Immature natural killer cell (primary cell): ENCODE measurements around the gene DIMT1. TPM values are rescaled to one million over a fixed set of nuclear protein-coding genes. Genes with fewer than 3 reads are reported as not detected.
A peak's percentile ranks its signal among the peaks of the same experiment; 100 is the strongest.

Experiments used
- DNase-seq, 3 donors: peaks; one replicate each; pipeline ENCODE4 v3.0.0; 2022; ENCODE audit warnings: mixed read lengths in 1 of 3
- H3K27ac Mint-ChIP-seq, 6 donors: one replicate each; pipeline ENCODE4 v1.8.0; 2020; ENCODE audit warnings: mixed read lengths in 6 of 6, mild to moderate bottlenecking in 5 of 6, inconsistent platforms in 4 of 6, moderate library complexity in 3 of 6
- H3K27me3 Mint-ChIP-seq, 3 donors: one replicate each; pipeline ENCODE4 v1.8.0; 2020 to 2021; ENCODE audit warnings: low read depth in 3 of 3, mild to moderate bottlenecking in 3 of 3, mixed read lengths in 3 of 3, moderate library complexity in 3 of 3, inconsistent platforms in 1 of 3
- H3K36me3 Mint-ChIP-seq, 3 donors: one replicate each; pipeline ENCODE4 v1.8.0; 2020; ENCODE audit warnings: mixed read lengths in 3 of 3, inconsistent platforms in 2 of 3, mild to moderate bottlenecking in 2 of 3
- H3K4me1 Mint-ChIP-seq, 2 donors: one replicate each; pipeline ENCODE4 v1.8.0; 2020; ENCODE audit warnings: inconsistent platforms in 2 of 2, mild to moderate bottlenecking in 2 of 2, mixed read lengths in 2 of 2, moderate library complexity in 1 of 2
- H3K4me3 Mint-ChIP-seq, 5 donors: one replicate each; pipeline ENCODE4 v1.8.0; 2020; ENCODE audit warnings: mild to moderate bottlenecking in 5 of 5, mixed read lengths in 5 of 5, inconsistent platforms in 3 of 5, moderate library complexity in 3 of 5
- H3K9me3 Mint-ChIP-seq, 6 donors: one replicate each; pipeline ENCODE4 v1.8.0; 2020; ENCODE audit warnings: mild to moderate bottlenecking in 6 of 6, mixed read lengths in 6 of 6, inconsistent platforms in 4 of 6, moderate library complexity in 3 of 6
- polyA plus RNA-seq, 3 donors: library from polyadenylated mRNA; unstranded; fragments of 300-500 nt; fragmentation: Illumina TruSeq; gene quantifications; one replicate each; pipeline ENCODE4 v1.2.3, GENCODE V29; 2021

The DIMT1 gene
- polyA plus RNA-seq, 3 donors from 2014 or later, result 22.3 to 27.0 (median 26.3) TPM

DNA sequence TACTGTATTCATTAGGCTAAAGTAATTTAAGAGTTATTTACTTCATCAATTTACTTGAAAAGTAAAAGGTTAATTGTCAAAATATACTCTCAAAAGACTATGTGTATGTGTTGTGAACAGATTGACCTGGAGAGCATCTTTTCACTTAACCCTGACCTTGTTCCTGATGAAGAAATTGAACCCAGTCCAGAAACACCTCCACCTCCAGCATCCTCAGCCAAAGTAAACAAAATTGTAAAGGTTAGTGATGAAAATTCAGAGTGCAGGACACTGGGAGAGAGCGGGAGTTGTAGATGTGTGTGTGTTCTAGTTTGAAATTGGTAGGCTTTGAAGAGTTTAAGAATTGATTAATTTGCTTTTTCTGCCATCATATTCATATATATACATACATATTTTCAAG lies 55.8 kb downstream of the DIMT1 start:
- Mint-ChIP-seq H3K4me3 (no peak overlapping the region), H3K36me3 (peaks cover 4 to 9% (median 9%) of the 10 kb centered on the region in 3 donors)

DNA sequence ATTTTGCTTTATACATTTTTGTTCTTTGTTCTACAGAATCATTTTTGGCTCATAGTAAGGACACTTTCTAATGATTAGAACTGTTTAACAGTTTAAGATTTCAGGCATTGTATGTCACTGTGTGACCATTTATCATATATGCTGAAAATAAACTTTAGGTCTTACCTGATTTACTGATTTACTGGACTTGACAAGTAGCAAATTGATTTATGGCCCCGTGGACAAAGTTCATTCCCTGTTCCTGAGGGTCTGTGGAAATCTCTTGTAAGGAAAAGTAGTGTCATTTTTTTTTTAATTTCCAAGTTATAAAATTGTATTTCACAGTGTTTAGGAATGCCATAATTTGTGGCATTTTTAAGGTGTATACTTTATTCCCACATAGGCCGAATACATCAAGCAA lies 57.0 kb downstream of the DIMT1 start:
- H3K27me3 Mint-ChIP-seq, result no peaks in the 10 kb centered on the region
- H3K9me3 Mint-ChIP-seq, result no peaks in the 10 kb centered on the region
- H3K36me3 Mint-ChIP-seq, result peaks cover 0 to 3% (median 3%) of the 10 kb centered on the region in 3 donors
- no peak overlapping the region for H3K4me3 Mint-ChIP-seq
- H3K4me1 Mint-ChIP-seq, result peaks cover 33 to 53% of the 10 kb centered on the region in 2 donors
- peak overlapping the region in 3 of 6 donors; percentile 7 to 62 (median 61) for H3K27ac Mint-ChIP-seq
- DNase-seq, result no peak

More for the DNA sequence above, 55.8 kb downstream of the DIMT1 start:
- DNase-seq, result no peak
- Mint-ChIP-seq H3K4me1 (peaks cover 23 to 41% of the 10 kb centered on the region in 2 donors), H3K27ac (peak overlapping the region in 5 of 6 donors; percentile 30 to 49 (median 42)), H3K27me3 (no peaks in the 10 kb centered on the region), H3K9me3 (no peaks in the 10 kb centered on the region)

DNA sequence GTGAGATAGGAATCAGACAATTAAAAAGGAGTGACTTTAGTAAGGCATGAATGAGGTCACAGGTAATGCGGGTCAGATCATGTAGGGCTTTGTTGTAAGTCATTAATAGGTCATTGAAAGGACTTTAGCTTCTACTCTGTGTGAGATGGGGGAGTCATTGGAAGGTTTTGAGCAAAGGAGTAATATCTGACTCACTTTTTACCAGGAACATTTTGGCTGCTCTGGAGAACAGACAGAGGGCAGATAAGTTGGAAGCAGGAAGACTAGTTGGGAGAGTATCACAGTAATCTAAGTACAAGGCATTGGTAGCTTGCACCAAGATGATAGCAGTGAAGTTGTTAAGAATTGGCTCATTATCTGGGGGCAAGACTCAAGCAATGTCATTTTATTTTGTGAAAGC lies 60.3 kb downstream of the DIMT1 start:
- Mint-ChIP-seq H3K36me3 (no peaks in the 10 kb centered on the region), H3K27me3 (no peaks in the 10 kb centered on the region), H3K4me3 (peak overlapping the region in 2 of 5 donors; percentile 15 to 67), H3K27ac (peak overlapping the region; percentile 5 to 80 (median 66)), H3K9me3 (no peaks in the 10 kb centered on the region), H3K4me1 (peaks cover 50 to 69% of the 10 kb centered on the region in 2 donors)
- DNase-seq, result no peak

DNA sequence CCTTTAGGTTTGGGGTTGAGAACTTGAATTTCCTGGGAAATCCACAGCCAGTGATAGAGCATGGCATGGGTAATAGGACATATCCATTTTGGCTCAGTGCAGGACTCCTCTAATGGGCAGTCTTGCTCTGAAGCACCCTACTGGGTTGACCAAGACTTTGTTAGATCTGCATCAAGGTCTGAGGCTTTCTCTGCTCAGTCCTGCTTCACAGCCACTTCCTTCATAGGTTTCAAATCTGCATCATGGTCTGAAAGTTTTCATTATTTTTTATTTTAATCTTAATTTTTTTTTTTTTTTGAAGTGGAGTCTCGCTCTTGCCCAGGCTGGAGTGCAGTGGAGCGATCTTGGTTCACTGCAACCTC lies 61.2 kb downstream of the DIMT1 start:
- Mint-ChIP-seq H3K27ac (peak overlapping the region; percentile 67 to 88 (median 81)), H3K36me3 (no peaks in the 10 kb centered on the region), H3K4me1 (peaks cover 49 to 73% of the 10 kb centered on the region in 2 donors), H3K4me3 (peak overlapping the region; percentile 58 to 82 (median 68)), H3K27me3 (no peaks in the 10 kb centered on the region), H3K9me3 (no peaks in the 10 kb centered on the region)
- no peak for DNase-seq

DNA sequence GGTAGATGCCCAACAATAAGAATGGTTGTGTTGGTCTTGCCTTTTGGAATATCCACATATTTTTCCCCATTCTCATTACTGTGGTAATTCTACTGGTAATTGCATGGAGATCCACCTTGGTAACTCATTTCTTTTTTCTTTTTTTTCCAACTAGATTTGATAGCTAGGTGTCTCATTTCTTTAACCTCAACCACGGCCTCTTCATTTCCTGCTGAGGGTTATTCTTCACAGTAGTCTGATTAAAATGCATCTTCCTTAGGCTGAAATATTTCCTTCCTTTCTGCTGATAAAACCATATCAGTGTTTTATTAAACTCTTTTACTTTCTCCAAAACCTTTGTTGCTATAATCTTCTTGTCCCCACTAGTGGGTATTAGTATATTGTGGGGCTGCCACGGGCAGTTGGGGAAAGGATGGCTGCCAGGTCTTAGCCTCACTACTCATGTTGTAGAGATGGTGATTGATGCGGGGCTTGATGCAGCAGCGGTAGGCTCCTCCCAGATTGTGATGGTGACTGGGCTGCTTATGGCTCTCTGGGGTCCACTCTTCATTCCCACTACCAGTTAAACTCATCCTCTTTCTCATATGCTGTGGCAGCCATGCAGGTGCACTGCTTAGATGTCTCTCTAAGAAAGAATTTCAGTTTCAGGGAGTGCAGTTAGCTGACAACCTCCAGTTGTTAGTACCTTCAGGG lies 61.8 kb downstream of the DIMT1 start:
- Mint-ChIP-seq H3K36me3 (no peaks in the 10 kb centered on the region), H3K27me3 (no peaks in the 10 kb centered on the region), H3K4me1 (peaks cover 49 to 68% of the 10 kb centered on the region in 2 donors), H3K4me3 (peak overlapping the region; percentile 58 to 82 (median 68)), H3K27ac (peak overlapping the region; percentile 72 to 88 (median 84)), H3K9me3 (no peaks in the 10 kb centered on the region)
- DNase-seq, result peak in 1 of 3 donors; percentile 13

DNA sequence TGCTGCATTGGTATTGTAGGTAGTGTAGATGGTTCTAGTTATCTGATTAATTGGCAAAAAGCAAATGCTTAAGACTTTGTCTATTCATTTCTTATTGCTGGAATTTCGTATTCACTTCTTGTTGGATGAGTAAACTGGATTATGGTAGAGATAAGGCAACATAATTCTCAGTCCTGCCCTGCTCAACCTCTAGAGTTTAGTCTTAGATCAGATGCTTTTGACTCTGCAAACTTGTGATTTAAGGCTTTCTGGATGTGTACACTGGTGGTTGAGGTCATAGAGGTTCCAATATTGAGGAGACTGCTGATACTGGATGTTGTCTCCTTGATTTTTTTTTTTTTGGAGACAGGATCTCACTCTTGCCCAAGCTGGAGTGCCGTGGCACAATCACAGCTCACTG lies 62.7 kb downstream of the DIMT1 start:
- H3K27ac Mint-ChIP-seq, result peak overlapping the region in 2 of 6 donors; percentile 33 to 72
- no peak for DNase-seq
- H3K4me3 Mint-ChIP-seq, result no peak overlapping the region

DNA sequence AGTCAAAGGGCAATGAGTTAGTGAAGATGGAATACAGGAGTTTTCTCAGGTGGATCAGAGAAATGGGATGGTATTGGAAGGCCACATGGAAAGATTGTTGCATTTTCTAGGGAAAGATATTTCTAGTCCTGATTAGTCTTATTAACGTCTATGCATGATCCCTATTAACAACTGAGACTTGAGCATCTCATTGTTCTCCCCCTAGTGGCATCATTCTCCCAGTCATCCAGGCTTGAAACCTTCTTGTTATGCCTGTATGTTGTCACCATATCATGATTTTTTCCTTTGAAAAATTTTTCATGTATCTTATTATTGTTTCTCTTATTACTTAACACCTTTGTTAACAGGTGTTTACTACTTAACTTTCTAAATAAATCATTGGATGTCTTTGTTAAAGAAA lies 63.3 kb downstream of the DIMT1 start:
- H3K36me3 Mint-ChIP-seq, result no peaks in the 10 kb centered on the region
- no peak overlapping the region for H3K4me3 Mint-ChIP-seq
- peak in 1 of 3 donors; percentile 31 for DNase-seq
- no peaks in the 10 kb centered on the region for H3K9me3 Mint-ChIP-seq
- peak overlapping the region in 1 of 6 donors; percentile 1 for H3K27ac Mint-ChIP-seq
- H3K4me1 Mint-ChIP-seq, result peaks cover 55 to 77% of the 10 kb centered on the region in 2 donors
- no peaks in the 10 kb centered on the region for H3K27me3 Mint-ChIP-seq

More for the DNA sequence above, 62.7 kb downstream of the DIMT1 start:
- Mint-ChIP-seq H3K27me3 (no peaks in the 10 kb centered on the region), H3K4me1 (peaks cover 53 to 72% of the 10 kb centered on the region in 2 donors), H3K36me3 (no peaks in the 10 kb centered on the region), H3K9me3 (no peaks in the 10 kb centered on the region)

Other genes starting within 250 kb of the DIMT1 start
- gene KIF2A, start 97.7 kb downstream of the DIMT1 start, polyA plus RNA-seq, result 100 to 1,000 TPM in 2 of 3 donors, 10 to 100 TPM in 1; 72.0 to 135 (median 103) TPM
- gene IPO11, start 8.9 kb upstream of the DIMT1 start, polyA plus RNA-seq, result 10 to 100 TPM; 15.1 to 30.0 (median 25.3) TPM
- gene LRRC70, start 174.9 kb upstream of the DIMT1 start, polyA plus RNA-seq, result 10 to 100 TPM in 1 of 3 donors, 1 to 10 TPM in 1, not detected in 1; 4.4 to 13.5 TPM